HCT116 (cell line): ENCODE data around the gene TMIE.

ENCODE experiments used
- EZH2 ChIP-seq: fragments of 200-600 bp; sonication (generic); IDR thresholded peaks from 2 replicates; pipeline ENCODE4 v1.6.1; 2017; ENCODE audit warnings: antibody characterized with exemption, mixed run types
- POLR2AphosphoS5 ChIP-seq: IDR thresholded peaks from 2 replicates; pipeline ENCODE4 v1.6.1; 2011; ENCODE audit warnings: mild to moderate bottlenecking, low read depth, low read length, moderate library complexity
- ZNF274 ChIP-seq: fragments of 200-500 bp; sonication (Bioruptor generic); IDR thresholded peaks from 2 replicates; pipeline ENCODE4 v1.6.1; 2014; ENCODE audit warnings: mild to moderate bottlenecking, low read depth, low read length, inconsistent platforms
- TF ChIP-seq, protein P1 (sequence below), 3 experiments: fragments of 200-600 bp in 1 of 3; sonication (generic) in 1 of 3; IDR thresholded peaks in 2 of 3; conservative IDR thresholded peaks in 1 of 3; 2 replicates each; pipeline ENCODE4 v1.5.1; 2012 to 2017; ENCODE audit warnings: low read depth in 2 of 3, low read length in 2 of 3, antibody characterized with exemption in 1 of 3, borderline replicate concordance in 1 of 3, control low read depth in 1 of 3, mild to moderate bottlenecking in 1 of 3, mixed read lengths in 1 of 3, mixed run types in 1 of 3, moderate library complexity in 1 of 3; ENCODE audit not compliant: insufficient read depth in 1 of 3

DNA sequence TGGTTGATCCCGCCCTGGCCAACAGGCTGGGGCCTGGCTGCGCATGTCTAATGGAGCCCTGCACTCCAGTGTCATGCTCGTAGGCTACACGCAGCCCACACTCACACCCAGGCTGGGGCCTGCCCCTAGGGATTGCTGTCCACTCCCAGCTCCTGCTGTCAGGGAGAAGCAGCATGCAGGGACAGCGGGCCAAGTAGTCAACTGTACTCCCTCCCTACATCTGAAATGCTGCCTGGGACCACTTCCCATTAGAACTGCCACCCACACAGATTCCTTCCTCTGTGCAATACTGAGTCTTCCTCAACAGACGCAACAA, 23.8 kb upstream of the TMIE start:
- TF ChIP-seq POLR2AphosphoS5 (no peak), EZH2 (no peak), ZNF274 (no peak)
- TF ChIP-seq, protein P1, sequence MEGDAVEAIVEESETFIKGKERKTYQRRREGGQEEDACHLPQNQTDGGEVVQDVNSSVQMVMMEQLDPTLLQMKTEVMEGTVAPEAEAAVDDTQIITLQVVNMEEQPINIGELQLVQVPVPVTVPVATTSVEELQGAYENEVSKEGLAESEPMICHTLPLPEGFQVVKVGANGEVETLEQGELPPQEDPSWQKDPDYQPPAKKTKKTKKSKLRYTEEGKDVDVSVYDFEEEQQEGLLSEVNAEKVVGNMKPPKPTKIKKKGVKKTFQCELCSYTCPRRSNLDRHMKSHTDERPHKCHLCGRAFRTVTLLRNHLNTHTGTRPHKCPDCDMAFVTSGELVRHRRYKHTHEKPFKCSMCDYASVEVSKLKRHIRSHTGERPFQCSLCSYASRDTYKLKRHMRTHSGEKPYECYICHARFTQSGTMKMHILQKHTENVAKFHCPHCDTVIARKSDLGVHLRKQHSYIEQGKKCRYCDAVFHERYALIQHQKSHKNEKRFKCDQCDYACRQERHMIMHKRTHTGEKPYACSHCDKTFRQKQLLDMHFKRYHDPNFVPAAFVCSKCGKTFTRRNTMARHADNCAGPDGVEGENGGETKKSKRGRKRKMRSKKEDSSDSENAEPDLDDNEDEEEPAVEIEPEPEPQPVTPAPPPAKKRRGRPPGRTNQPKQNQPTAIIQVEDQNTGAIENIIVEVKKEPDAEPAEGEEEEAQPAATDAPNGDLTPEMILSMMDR (IDR thresholded peaks at IDR 0.05 in 2 of 3, conservative IDR thresholded peaks at IDR 0.05 in 1 of 3; ENCODE audit: borderline replicate concordance in 1 of 3, insufficient read depth in 1 of 3, low read depth in 2 of 3, low read length in 2 of 3) = no peak
